SK-N-MC (cell line): ENCODE results near the gene ZBTB46.

ENCODE experiments used
- DNase-seq: peaks from one replicate; pipeline ENCODE4 v3.0.0-alpha.2; 2011; ENCODE audit warnings: low read depth, low spot score
- H3K27ac ChIP-seq: fragments of 200-600 bp; sonication (generic); 2 replicates; pipeline ENCODE4 v1.5.1; 2016; ENCODE audit warnings: mixed run types
- H3K36me3 ChIP-seq: fragments of 200-600 bp; sonication (generic); 2 replicates; pipeline ENCODE4 v1.6.1; 2017; ENCODE audit warnings: antibody characterized with exemption, low read length, mixed read lengths; ENCODE audit not compliant: insufficient read depth
- H3K4me3 ChIP-seq: fragments of 200-600 bp; sonication (generic); 2 replicates; pipeline ENCODE4 v1.5.1; 2016
- H3K9ac ChIP-seq: fragments of 200-600 bp; sonication (generic); 2 replicates; pipeline ENCODE4 v1.8.0; 2017; ENCODE audit warnings: mixed run types, mixed read lengths; ENCODE audit not compliant: insufficient read length
- H3K9me3 ChIP-seq: fragments of 200-600 bp; sonication (generic); 2 replicates; pipeline ENCODE4 v1.6.1; 2017; ENCODE audit warnings: low read depth, mild to moderate bottlenecking, antibody characterized with exemption, low read length, moderate library complexity, mixed read lengths
- EZH2 ChIP-seq: fragments of 200-600 bp; sonication (generic); IDR thresholded peaks from one replicate; pipeline ENCODE4 v1.6.1; 2017; ENCODE audit warnings: antibody characterized with exemption
- FOXP2 ChIP-seq: optimal IDR thresholded peaks from 2 replicates; pipeline ENCODE3; 2011; ENCODE audit warnings: mild to moderate bottlenecking, moderate library complexity; ENCODE audit not compliant: insufficient read depth; ENCODE audit errors: extremely low read length, control extremely low read depth
- POLR2AphosphoS5 ChIP-seq: IDR thresholded peaks from 2 replicates; pipeline ENCODE4 v1.6.1; 2012; ENCODE audit warnings: mild to moderate bottlenecking, low read depth, low read length, borderline replicate concordance

Gene ZBTB46

DNA sequence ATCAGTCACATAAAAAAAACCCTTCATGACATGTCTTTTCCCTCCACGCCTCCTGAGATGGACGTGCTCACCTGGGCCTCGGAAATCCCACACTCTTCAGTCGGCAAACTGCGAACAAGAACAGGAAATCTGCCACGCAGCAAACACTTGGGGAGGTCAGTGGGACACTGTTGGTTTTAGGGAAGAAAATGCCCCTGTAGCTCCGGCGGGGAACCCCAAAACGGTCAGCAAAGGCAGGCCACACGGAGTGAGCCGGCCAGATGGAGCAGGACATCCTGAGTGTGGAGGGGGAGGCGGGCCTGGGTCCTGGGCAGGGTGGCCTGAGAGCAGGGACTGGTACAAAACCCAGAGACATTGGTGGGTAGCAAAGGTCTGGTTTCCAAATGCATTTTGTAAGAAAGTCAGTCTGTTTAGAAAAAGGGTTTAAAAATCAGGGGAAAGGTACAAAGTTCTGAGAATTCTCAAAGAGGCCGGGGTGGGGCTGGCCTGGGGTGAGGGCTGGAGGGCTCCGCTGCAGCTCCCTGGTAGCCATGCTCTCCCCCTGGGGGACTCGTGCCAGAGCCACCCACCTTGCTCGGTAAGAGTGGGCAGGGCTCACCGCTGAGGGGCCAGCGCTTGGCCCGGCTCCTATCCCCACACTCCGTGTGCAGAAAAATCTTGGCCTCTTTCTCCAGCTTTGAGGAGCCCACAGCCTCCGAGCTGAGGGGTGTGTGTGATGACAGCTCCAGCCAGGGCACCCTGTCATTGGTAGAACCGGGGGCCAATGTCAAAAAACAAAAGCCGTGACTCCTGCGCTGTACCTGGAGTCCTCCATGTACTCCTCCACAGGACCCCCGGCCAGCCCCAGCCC, 86.3 kb downstream of the ZBTB46 start:
- Histone ChIP-seq H3K36me3 (peaks cover 3% of the 10 kb centered on the region; the same call in 1 of the 2 replicates), H3K9ac (no peak overlapping the region), H3K9me3 (no peaks in the 10 kb centered on the region), H3K27ac (no peak overlapping the region), H3K4me3 (no peak overlapping the region)
- no peak for DNase-seq
- TF ChIP-seq POLR2AphosphoS5 (no peak; the same call in 1 of the 2 replicates), FOXP2 (no peak), EZH2 (no peak)

DNA sequence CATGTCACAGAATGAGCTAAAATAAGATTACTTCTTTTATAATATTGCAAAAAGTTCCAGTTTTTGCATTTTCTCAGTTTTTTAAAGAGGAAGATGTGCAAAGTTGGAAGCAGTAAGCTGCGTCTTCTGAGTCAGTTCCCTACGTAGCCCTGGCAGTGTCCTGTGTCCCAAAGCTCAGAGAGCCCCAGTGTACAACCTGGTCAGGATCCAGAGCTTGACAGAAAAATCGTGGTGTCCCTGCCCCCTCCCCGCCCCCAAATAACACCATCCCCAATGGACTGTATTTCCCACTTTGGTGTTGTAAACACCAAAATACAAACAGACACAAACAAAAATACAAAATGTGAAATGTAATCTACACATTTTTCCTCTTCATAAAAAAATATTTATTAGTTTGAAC, 86.9 kb downstream of the ZBTB46 start:
- no peak overlapping the region for H3K9ac ChIP-seq
- DNase-seq: no peak
- 0 out of 2 replicates have a peak, but pooled peaks have one; percentile 10 for TF ChIP-seq POLR2AphosphoS5
- TF ChIP-seq FOXP2: no peak
- TF ChIP-seq EZH2: no peak
- H3K4me3 ChIP-seq: no peak overlapping the region
- H3K36me3 ChIP-seq: peaks cover 3% of the 10 kb centered on the region; the same call in 1 of the 2 replicates
- H3K27ac ChIP-seq: no peak overlapping the region; the same call in 1 of the 2 replicates
- H3K9me3 ChIP-seq: no peaks in the 10 kb centered on the region

DNA sequence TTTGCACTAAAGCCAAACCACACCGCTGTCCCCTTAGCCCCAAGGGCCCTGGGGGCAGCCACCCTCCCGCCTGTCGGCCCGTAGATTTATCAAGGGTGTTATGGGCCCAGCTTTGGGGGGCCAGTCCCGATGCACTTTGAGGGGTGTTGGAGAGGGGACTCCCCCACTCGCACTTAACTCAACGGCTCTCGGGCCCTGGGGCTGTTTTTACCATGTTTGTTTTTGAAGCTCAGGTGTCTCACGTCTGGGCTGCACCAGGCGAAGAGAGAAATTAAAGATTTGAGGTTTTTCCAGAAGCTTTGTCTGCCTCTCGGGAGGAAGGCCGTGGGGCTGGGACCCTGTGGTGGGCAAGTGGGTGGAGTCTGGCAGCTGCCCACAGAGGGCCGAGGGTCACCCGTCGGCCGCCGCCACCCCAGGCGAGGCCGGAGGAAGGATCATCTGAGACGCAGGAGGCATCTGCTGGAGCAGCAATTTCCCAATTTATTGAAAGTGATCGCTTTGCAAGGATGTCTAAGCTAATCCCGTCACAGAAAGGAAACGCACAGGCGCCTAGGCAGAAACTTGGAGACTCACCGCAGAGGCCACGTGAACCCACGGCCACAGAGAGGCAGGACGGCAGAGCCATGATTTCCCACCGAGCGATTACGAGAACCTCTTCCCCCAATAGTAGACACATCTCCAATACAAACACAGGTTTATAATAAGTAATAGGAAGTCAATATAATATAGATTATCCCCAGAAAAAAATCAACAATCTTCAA, 87.7 kb downstream of the ZBTB46 start:
- Histone ChIP-seq H3K9me3 (no peaks in the 10 kb centered on the region), H3K36me3 (peaks cover 3% of the 10 kb centered on the region; the same call in 1 of the 2 replicates), H3K27ac (no peak overlapping the region), H3K9ac (no peak overlapping the region), H3K4me3 (no peak overlapping the region)
- TF ChIP-seq EZH2: no peak
- TF ChIP-seq FOXP2: no peak
- no peak for TF ChIP-seq POLR2AphosphoS5
- no peak for DNase-seq

DNA sequence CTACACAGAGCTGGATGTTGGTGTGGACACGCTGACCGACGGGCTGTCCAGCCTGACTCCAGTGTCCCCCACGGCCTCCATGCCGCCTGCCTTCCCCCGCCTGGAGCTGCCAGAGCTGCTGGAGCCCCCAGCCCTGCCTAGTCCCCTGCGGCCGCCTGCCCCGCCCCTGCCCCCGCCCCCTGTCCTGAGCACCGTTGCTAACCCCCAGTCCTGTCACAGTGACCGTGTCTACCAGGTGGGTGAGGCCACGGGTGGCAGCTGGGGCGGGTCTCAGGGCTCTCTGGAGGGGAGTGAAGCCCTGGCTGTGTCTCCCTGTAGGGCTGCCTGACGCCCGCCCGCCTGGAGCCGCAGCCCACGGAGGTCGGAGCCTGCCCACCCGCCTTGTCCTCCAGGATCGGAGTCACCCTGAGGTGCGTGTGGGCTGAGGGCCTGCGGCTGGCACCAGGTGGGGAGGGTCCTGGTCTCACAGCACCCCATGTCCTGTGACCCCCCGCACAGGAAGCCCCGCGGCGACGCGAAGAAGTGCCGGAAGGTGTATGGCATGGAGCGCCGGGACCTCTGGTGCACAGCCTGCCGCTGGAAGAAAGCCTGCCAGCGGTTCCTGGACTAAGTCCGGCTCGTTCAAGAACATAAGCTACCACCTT, 88.6 kb downstream of the ZBTB46 start:
- Histone ChIP-seq H3K27ac (no peak overlapping the region), H3K9me3 (no peaks in the 10 kb centered on the region), H3K4me3 (no peak overlapping the region), H3K36me3 (peaks cover 3% of the 10 kb centered on the region; the same call in 1 of the 2 replicates), H3K9ac (no peak overlapping the region)
- no peak for DNase-seq
- TF ChIP-seq EZH2 (no peak), FOXP2 (no peak), POLR2AphosphoS5 (no peak)

DNA sequence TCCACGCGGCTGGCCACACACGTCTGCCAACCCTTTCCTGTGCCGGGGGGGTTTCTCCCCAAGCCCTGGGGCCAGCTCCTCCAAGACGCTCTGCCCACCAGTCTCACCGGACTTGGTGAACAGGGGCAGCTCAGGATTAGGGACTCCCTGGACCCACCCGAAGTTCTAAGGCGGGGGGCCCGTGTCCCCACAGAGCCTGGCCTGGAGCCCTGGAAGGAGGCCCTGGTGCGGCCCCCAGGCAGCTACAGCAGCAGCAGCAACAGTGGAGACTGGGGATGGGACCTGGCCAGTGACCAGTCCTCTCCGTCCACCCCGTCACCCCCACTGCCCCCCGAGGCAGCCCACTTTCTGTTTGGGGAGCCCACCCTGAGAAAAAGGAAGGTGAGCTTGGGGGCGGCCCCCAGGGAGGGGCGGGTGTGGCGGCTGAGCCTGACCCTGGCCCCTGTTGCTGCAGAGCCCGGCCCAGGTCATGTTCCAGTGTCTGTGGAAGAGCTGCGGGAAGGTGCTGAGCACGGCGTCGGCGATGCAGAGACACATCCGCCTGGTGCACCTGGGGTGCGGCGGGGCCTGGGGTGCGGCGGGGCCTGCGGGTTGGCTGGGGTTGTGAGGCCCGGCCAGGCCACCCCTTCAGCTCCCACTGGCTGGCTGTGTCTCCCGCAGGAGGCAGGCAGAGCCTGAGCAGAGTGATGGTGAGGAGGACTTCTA, 89.2 kb downstream of the ZBTB46 start:
- Histone ChIP-seq H3K4me3 (no peak overlapping the region), H3K9ac (no peak overlapping the region), H3K9me3 (no peaks in the 10 kb centered on the region), H3K36me3 (peaks cover 3% of the 10 kb centered on the region; the same call in 1 of the 2 replicates), H3K27ac (no peak overlapping the region)
- DNase-seq: no peak
- TF ChIP-seq EZH2 (no peak), POLR2AphosphoS5 (no peak), FOXP2 (no peak)

DNA sequence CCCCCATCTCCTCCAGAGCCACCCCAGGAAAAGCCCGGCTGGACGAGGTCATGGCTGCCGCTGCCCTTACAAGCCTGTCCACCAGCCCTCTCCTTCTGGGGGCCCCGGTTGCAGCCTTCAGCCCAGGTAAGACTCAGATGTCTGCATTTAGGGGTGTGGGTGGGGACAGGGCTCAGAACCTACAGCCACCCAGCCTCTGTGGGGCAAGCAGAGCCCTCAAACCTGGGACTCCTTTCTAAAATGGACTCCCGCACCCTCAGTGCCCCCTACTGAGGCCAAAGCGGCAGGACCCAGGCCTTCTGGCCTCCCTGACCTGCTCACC, 89.7 kb downstream of the ZBTB46 start:
- TF ChIP-seq EZH2 (no peak), POLR2AphosphoS5 (no peak), FOXP2 (no peak)
- H3K27ac ChIP-seq: no peak overlapping the region
- H3K9ac ChIP-seq: no peak overlapping the region
- H3K36me3 ChIP-seq: peaks cover 3% of the 10 kb centered on the region; the same call in 1 of the 2 replicates
- DNase-seq: no peak
- H3K4me3 ChIP-seq: peak overlapping the region; percentile 82
- H3K9me3 ChIP-seq: no peaks in the 10 kb centered on the region

DNA sequence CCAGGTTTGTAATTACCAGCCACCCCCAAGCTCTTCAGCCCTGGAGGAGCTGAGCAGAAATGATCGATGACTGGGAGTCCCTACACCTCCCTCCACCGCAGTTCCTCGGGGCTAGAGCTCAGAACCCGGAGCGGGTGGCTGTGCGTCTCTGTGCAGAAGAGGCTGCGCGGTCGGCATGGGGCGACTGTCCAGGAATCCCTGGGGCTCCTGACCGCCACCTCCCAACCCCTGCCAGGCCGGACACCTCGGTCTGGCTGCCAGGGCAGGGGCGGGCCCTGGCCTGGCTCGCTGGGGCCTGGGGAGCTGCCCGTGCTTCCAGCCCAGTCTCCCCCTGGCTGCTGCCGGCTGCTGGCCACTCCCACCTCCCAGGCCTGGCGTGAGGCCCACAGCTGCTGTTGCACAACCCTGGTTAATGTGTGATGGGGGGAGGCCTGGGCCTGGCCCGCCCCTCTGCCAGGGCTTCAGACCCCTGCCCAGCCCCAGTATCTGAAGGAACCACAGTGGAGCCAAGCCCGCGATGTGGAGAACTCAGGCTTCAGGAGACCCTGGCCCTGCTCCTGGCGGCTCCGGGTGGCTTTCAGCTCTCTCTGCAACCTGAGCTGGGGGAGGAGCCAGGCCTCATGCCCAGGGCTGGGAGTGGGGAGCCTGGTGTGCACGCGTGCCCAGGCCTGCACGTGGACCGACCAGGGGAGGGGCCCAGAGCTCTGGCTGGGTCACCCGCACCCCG, 90.3 kb downstream of the ZBTB46 start:
- H3K36me3 ChIP-seq: peaks cover 3% of the 10 kb centered on the region; the same call in 1 of the 2 replicates
- no peaks in the 10 kb centered on the region for H3K9me3 ChIP-seq
- peak overlapping the region; percentile 82 for H3K4me3 ChIP-seq
- TF ChIP-seq FOXP2: no peak
- no peak overlapping the region for H3K27ac ChIP-seq
- no peak for DNase-seq
- H3K9ac ChIP-seq: peak overlapping the region; percentile 55
